ENCODE data around the gene TBX3.

Gene TBX3

DNA sequence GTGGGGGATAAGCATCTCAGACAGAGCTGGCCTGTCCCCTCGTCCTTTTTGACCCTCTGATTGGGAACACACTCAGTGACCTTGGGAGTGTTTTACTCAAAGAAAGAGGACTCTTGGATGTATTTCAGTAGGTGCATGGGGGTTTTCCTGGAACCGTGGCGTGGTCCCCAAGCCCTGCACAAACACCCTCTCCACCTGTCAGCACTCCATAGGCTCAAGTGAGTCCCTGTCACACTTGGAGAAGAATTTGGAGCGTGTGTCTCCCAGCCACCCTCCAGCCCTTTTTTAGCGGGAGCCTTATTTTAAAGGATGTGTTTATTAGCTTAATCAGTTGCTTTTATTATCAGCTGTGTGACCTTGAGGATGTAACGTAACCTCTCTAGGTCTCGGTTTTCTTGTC lies 37.3 kb upstream of the TBX3 start:
- TF ChIP-seq PPARA (CRISPR knock-in tag; IDR thresholded peaks at IDR 0.05; ENCODE audit: borderline replicate concordance): no peak
- no peak for TF ChIP-seq SNAI2 (CRISPR knock-in tag; IDR thresholded peaks at IDR 0.05)
- TF ChIP-seq, protein P1, sequence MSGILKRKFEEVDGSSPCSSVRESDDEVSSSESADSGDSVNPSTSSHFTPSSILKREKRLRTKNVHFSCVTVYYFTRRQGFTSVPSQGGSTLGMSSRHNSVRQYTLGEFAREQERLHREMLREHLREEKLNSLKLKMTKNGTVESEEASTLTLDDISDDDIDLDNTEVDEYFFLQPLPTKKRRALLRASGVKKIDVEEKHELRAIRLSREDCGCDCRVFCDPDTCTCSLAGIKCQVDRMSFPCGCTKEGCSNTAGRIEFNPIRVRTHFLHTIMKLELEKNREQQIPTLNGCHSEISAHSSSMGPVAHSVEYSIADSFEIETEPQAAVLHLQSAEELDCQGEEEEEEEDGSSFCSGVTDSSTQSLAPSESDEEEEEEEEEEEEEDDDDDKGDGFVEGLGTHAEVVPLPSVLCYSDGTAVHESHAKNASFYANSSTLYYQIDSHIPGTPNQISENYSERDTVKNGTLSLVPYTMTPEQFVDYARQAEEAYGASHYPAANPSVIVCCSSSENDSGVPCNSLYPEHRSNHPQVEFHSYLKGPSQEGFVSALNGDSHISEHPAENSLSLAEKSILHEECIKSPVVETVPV (CRISPR knock-in tag; IDR thresholded peaks at IDR 0.05): no peak
- TF ChIP-seq ESRRG (CRISPR knock-in tag; IDR thresholded peaks at IDR 0.05): no peak
- no peak for TF ChIP-seq OSR1 (CRISPR knock-in tag; IDR thresholded peaks at IDR 0.05)
- TF ChIP-seq, protein P2, sequence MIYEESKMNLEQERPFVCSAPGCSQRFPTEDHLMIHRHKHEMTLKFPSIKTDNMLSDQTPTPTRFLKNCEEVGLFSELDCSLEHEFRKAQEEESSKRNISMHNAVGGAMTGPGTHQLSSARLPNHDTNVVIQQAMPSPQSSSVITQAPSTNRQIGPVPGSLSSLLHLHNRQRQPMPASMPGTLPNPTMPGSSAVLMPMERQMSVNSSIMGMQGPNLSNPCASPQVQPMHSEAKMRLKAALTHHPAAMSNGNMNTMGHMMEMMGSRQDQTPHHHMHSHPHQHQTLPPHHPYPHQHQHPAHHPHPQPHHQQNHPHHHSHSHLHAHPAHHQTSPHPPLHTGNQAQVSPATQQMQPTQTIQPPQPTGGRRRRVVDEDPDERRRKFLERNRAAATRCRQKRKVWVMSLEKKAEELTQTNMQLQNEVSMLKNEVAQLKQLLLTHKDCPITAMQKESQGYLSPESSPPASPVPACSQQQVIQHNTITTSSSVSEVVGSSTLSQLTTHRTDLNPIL (CRISPR knock-in tag; IDR thresholded peaks at IDR 0.05; ENCODE audit: low read depth): no peak
- TF ChIP-seq ZNF8 (CRISPR knock-in tag; IDR thresholded peaks at IDR 0.05): no peak
- TF ChIP-seq TOX (CRISPR knock-in tag; IDR thresholded peaks at IDR 0.05; ENCODE audit: borderline replicate concordance): no peak
- no peak for TF ChIP-seq ZNF70 (CRISPR knock-in tag; IDR thresholded peaks at IDR 0.05)
- TF ChIP-seq, protein P3, sequence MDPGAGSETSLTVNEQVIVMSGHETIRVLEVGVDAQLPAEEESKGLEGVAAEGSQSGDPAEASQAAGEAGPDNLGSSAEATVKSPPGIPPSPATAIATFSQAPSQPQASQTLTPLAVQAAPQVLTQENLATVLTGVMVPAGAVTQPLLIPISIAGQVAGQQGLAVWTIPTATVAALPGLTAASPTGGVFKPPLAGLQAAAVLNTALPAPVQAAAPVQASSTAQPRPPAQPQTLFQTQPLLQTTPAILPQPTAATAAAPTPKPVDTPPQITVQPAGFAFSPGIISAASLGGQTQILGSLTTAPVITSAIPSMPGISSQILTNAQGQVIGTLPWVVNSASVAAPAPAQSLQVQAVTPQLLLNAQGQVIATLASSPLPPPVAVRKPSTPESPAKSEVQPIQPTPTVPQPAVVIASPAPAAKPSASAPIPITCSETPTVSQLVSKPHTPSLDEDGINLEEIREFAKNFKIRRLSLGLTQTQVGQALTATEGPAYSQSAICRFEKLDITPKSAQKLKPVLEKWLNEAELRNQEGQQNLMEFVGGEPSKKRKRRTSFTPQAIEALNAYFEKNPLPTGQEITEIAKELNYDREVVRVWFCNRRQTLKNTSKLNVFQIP (CRISPR knock-in tag; IDR thresholded peaks at IDR 0.05; ENCODE audit: borderline replicate concordance, low read depth): no peak
- TF ChIP-seq ZFP30 (CRISPR knock-in tag; IDR thresholded peaks at IDR 0.05): no peak
- TF ChIP-seq GLIS3 (CRISPR knock-in tag; IDR thresholded peaks at IDR 0.05): no peak
- TF ChIP-seq, protein P4, sequence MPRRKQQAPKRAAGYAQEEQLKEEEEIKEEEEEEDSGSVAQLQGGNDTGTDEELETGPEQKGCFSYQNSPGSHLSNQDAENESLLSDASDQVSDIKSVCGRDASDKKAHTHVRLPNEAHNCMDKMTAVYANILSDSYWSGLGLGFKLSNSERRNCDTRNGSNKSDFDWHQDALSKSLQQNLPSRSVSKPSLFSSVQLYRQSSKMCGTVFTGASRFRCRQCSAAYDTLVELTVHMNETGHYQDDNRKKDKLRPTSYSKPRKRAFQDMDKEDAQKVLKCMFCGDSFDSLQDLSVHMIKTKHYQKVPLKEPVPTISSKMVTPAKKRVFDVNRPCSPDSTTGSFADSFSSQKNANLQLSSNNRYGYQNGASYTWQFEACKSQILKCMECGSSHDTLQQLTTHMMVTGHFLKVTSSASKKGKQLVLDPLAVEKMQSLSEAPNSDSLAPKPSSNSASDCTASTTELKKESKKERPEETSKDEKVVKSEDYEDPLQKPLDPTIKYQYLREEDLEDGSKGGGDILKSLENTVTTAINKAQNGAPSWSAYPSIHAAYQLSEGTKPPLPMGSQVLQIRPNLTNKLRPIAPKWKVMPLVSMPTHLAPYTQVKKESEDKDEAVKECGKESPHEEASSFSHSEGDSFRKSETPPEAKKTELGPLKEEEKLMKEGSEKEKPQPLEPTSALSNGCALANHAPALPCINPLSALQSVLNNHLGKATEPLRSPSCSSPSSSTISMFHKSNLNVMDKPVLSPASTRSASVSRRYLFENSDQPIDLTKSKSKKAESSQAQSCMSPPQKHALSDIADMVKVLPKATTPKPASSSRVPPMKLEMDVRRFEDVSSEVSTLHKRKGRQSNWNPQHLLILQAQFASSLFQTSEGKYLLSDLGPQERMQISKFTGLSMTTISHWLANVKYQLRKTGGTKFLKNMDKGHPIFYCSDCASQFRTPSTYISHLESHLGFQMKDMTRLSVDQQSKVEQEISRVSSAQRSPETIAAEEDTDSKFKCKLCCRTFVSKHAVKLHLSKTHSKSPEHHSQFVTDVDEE (CRISPR knock-in tag; IDR thresholded peaks at IDR 0.05): no peak
- TF ChIP-seq RARB (CRISPR knock-in tag; IDR thresholded peaks at IDR 0.05): no peak
- TF ChIP-seq ZC3H10 (CRISPR knock-in tag; IDR thresholded peaks at IDR 0.05): no peak
- no peak for ATAC-seq

DNA sequence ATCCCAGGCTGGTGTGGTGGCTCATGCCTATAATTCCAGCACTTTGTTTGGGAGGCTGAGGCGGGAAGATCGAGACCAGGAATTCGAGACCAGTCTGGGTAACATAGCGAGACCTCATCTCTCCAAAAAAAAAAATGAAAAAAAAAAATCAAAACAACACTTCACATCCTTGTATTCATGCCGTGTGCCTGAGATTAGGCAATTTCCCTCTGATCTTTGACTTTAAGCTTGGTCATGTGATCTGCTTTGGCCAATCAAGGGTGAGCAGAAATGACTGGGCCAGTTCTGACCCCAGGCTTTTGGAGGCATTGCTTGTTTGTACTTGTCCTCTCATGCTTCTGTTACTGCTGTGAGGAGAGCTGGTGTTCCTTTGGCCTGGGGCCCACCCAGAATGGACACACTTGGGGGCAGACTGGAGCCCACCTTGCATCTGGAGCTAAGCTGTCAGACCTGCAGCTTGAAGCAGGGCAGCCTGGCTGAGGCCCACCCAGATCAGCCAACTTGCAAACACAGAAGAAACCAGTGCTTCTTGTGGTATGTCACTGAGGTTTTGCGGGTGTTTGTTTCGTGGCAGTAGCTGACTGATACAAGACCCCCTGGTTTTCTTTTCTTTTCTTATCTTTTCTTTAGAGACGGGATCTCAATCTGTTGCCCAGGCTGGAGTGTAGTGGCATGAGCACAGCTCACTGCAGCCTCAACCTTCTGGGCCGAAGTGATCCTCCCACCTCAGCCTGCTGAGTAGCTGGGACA lies 29.7 kb upstream of the TBX3 start:
- ATAC-seq: no peak
- no peak for TF ChIP-seq PPARA (CRISPR knock-in tag; IDR thresholded peaks at IDR 0.05; ENCODE audit: borderline replicate concordance)
- no peak for TF ChIP-seq ZFP30 (CRISPR knock-in tag; IDR thresholded peaks at IDR 0.05)
- TF ChIP-seq ZNF8 (CRISPR knock-in tag; IDR thresholded peaks at IDR 0.05): peak; percentile 91

DNA sequence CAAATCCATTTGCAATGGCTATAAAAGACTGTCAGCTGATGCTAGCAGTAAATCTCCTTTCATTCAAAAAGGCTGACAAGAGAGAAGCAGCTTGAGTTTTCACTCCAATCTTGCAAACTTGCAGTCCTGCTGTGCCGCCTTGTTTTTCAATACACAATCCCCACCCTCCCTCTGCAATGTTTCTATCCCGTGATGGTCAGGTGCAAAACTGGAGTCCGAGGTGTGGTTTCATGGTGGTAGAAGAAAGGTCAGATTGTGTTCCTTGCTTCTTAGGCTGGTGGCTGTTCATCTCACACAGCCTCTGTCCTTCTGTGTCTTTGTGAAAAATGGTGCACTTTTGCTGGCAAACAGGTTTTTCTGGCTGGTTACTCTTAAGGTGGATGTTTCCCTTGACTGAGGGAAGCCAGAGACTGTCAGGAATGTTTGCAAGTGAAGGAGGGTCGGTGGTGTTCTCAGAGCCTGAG lies 27.7 kb upstream of the TBX3 start:
- no peak for ATAC-seq

More for the DNA sequence above, 27.7 kb upstream of the TBX3 start:
- TF ChIP-seq OSR1 (CRISPR knock-in tag; IDR thresholded peaks at IDR 0.05) (no peak), ZFP3 (CRISPR knock-in tag; IDR thresholded peaks at IDR 0.05) (no peak), CSDC2 (CRISPR knock-in tag; IDR thresholded peaks at IDR 0.05) (no peak), TCF4 (CRISPR knock-in tag; IDR thresholded peaks at IDR 0.05; ENCODE audit: borderline replicate concordance) (no peak), ZC3H10 (CRISPR knock-in tag; IDR thresholded peaks at IDR 0.05) (no peak), GLIS3 (CRISPR knock-in tag; IDR thresholded peaks at IDR 0.05) (no peak), SNAI2 (CRISPR knock-in tag; IDR thresholded peaks at IDR 0.05) (no peak), TOX (CRISPR knock-in tag; IDR thresholded peaks at IDR 0.05; ENCODE audit: borderline replicate concordance) (no peak), RARB (CRISPR knock-in tag; IDR thresholded peaks at IDR 0.05) (no peak), ZNF565 (CRISPR knock-in tag; conservative IDR thresholded peaks at IDR 0.05; ENCODE audit: low read depth) (no peak), ZNF70 (CRISPR knock-in tag; IDR thresholded peaks at IDR 0.05) (no peak), ZFP30 (CRISPR knock-in tag; IDR thresholded peaks at IDR 0.05) (no peak)
- TF ChIP-seq, protein P4 (CRISPR knock-in tag; IDR thresholded peaks at IDR 0.05): no peak
- TF ChIP-seq, protein P5, sequence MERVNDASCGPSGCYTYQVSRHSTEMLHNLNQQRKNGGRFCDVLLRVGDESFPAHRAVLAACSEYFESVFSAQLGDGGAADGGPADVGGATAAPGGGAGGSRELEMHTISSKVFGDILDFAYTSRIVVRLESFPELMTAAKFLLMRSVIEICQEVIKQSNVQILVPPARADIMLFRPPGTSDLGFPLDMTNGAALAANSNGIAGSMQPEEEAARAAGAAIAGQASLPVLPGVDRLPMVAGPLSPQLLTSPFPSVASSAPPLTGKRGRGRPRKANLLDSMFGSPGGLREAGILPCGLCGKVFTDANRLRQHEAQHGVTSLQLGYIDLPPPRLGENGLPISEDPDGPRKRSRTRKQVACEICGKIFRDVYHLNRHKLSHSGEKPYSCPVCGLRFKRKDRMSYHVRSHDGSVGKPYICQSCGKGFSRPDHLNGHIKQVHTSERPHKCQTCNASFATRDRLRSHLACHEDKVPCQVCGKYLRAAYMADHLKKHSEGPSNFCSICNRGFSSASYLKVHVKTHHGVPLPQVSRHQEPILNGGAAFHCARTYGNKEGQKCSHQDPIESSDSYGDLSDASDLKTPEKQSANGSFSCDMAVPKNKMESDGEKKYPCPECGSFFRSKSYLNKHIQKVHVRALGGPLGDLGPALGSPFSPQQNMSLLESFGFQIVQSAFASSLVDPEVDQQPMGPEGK (CRISPR knock-in tag; IDR thresholded peaks at IDR 0.05; ENCODE audit: borderline replicate concordance): no peak
